ENCODE data around the gene NRF1.
"Not testable (repeated sequence)": the region's sequence is repeated elsewhere in the genome, so short reads cannot be mapped to it uniquely, and the experiment has no call there.

Gene NRF1

DNA sequence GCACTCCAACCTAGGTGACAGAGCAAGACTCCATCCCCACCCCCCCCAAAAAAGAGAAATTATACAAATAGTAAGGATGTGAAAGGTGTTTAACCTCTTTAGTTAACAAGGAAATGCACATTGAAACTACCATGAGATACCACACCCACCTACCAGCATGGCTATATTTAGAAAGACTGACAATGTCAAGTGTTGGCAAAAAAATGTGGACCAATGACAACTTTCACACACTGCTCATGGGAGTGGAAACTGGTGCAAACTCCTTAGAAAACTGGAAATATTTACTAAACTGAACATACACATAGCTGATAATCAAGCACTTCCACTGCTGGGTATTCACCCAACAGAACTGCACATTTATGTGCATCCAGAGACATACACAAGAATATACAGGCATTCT, 23.3 kb upstream of the NRF1 start:
- no peak overlapping the region for H3K4me3 ChIP-seq (ENCODE audit: low read depth, low read length)
- DNase-seq (ENCODE audit: low read depth) = no peak
- TF ChIP-seq, protein P1, sequence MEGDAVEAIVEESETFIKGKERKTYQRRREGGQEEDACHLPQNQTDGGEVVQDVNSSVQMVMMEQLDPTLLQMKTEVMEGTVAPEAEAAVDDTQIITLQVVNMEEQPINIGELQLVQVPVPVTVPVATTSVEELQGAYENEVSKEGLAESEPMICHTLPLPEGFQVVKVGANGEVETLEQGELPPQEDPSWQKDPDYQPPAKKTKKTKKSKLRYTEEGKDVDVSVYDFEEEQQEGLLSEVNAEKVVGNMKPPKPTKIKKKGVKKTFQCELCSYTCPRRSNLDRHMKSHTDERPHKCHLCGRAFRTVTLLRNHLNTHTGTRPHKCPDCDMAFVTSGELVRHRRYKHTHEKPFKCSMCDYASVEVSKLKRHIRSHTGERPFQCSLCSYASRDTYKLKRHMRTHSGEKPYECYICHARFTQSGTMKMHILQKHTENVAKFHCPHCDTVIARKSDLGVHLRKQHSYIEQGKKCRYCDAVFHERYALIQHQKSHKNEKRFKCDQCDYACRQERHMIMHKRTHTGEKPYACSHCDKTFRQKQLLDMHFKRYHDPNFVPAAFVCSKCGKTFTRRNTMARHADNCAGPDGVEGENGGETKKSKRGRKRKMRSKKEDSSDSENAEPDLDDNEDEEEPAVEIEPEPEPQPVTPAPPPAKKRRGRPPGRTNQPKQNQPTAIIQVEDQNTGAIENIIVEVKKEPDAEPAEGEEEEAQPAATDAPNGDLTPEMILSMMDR (IDR thresholded peaks at IDR 0.05; ENCODE audit: low read depth, low read length) = no peak
- TF ChIP-seq MYC (IDR thresholded peaks at IDR 0.05; ENCODE audit: low read depth, low read length) = no peak
- TF ChIP-seq POLR2A (IDR thresholded peaks at IDR 0.05; ENCODE audit: extremely low read depth, insufficient read length) = no peak
- TF ChIP-seq, protein P2, sequence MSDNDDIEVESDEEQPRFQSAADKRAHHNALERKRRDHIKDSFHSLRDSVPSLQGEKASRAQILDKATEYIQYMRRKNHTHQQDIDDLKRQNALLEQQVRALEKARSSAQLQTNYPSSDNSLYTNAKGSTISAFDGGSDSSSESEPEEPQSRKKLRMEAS (IDR thresholded peaks at IDR 0.05; ENCODE audit: low read depth, low read length) = no peak

GRCh38 chr7:129591868-129592267, 19.7 kb upstream of the NRF1 start:
- TF ChIP-seq POLR2A (IDR thresholded peaks at IDR 0.05; ENCODE audit: extremely low read depth, insufficient read length) (no peak), MYC (IDR thresholded peaks at IDR 0.05; ENCODE audit: low read depth, low read length) (no peak)
- TF ChIP-seq, protein P2 (IDR thresholded peaks at IDR 0.05; ENCODE audit: low read depth, low read length) = no peak
- H3K4me3 ChIP-seq (ENCODE audit: low read depth, low read length) = no peak overlapping the region
- DNase-seq (ENCODE audit: low read depth) = peak; percentile 38

DNA sequence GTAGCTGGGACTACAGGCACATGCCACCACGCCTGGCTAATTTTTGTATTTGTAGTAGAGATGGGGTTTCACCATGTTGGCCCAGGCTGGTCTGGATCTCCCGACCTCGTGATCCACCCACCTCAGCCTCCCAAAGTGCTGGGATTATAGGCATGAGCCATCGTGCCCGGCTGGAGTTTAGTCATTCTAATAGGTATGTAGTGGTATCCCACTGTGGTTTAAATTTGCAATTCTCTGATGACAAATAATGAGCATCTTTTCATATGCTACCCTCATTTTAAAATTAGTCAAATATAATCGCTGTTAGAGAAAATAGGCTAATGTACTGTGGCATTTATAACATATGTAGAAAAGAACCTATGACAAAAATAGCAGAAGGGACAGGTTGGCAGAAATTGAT, 15.1 kb upstream of the NRF1 start:
- not testable (repeated sequence) for H3K4me3 ChIP-seq (ENCODE audit: low read depth, low read length); DNase-seq (ENCODE audit: low read depth)

GRCh38 chr7:129597672-129598071, 13.8 kb upstream of the NRF1 start:
- no peak for DNase-seq (ENCODE audit: low read depth)
- no peak overlapping the region for H3K4me3 ChIP-seq (ENCODE audit: low read depth, low read length)
- TF ChIP-seq, protein P2 (IDR thresholded peaks at IDR 0.05; ENCODE audit: low read depth, low read length) = no peak
- TF ChIP-seq POLR2A (IDR thresholded peaks at IDR 0.05; ENCODE audit: extremely low read depth, insufficient read length) (no peak), MYC (IDR thresholded peaks at IDR 0.05; ENCODE audit: low read depth, low read length) (no peak)
- TF ChIP-seq, protein P1 (IDR thresholded peaks at IDR 0.05; ENCODE audit: low read depth, low read length) = no peak

- H3K4me3 ChIP-seq (ENCODE audit: low read depth, low read length) = no peak overlapping the region
These were observed 12.3 kb upstream of the NRF1 start for GRCh38 chr7:129599174-129599573.

GRCh38 chr7:129603594-129603993, 7.9 kb upstream of the NRF1 start:
- DNase-seq (ENCODE audit: low read depth); H3K4me3 ChIP-seq (ENCODE audit: low read depth, low read length): not testable (repeated sequence)

More at GRCh38 chr7:129599174-129599573, 12.3 kb upstream of the NRF1 start:
- no peak for DNase-seq (ENCODE audit: low read depth)
- TF ChIP-seq POLR2A (IDR thresholded peaks at IDR 0.05; ENCODE audit: extremely low read depth, insufficient read length) = no peak
- TF ChIP-seq MYC (IDR thresholded peaks at IDR 0.05; ENCODE audit: low read depth, low read length) = no peak
- TF ChIP-seq, protein P2 (IDR thresholded peaks at IDR 0.05; ENCODE audit: low read depth, low read length) = no peak
- TF ChIP-seq, protein P1 (IDR thresholded peaks at IDR 0.05; ENCODE audit: low read depth, low read length) = no peak

DNA sequence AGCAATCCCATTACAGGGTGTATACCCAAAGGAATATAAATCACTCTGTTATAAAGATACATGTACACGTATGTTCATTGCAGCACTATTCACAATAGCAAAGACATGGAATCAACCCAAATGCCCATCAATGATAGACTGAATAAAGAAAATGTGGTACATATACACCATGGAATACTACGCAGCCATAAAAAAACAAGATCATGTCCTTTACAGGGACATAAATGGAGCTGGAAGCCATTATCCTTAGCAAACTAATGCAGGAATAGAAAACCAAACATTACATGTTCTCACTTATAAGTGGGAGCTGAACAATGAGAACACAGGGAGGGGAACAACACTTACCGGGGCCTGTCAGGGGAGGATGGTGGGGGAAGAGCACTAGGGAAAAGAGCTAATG, 7.5 kb upstream of the NRF1 start:
- DNase-seq (ENCODE audit: low read depth); H3K4me3 ChIP-seq (ENCODE audit: low read depth, low read length): not testable (repeated sequence)

GRCh38 chr7:129604713-129605437, 6.6 kb upstream of the NRF1 start:
- no peak for TF ChIP-seq MYC (IDR thresholded peaks at IDR 0.05; ENCODE audit: low read depth, low read length)
- TF ChIP-seq POLR2A (IDR thresholded peaks at IDR 0.05; ENCODE audit: extremely low read depth, insufficient read length) = peak; percentile 4
- no peak overlapping the region for H3K4me3 ChIP-seq (ENCODE audit: low read depth, low read length)
- no peak for DNase-seq (ENCODE audit: low read depth)
